Neural cell (in vitro differentiated cells): ENCODE data around the gene PTPRN2. TPM values are rescaled to one million over a fixed set of nuclear protein-coding genes. Genes with fewer than 3 reads are reported as not detected.

Experiments
- H2AFZ ChIP-seq: fragments of 200-600, 300-800 bp; sonication (generic), shearing (Covaris generic); 2 replicates; pipeline ENCODE4 v1.6.0; 2014; ENCODE audit warnings: low read depth, mild to moderate bottlenecking, antibody characterized with exemption, low read length, moderate library complexity
- H3F3A ChIP-seq: fragments of 200-600 bp; shearing (Covaris generic); 2 replicates; pipeline ENCODE4 v1.6.1; 2016; ENCODE audit warnings: mild to moderate bottlenecking, moderate library complexity, mixed read lengths, antibody characterized with exemption, low read length; ENCODE audit not compliant: insufficient read depth, poor library complexity, severe bottlenecking
- H3K27ac ChIP-seq: fragments of 200-600, 300-800 bp; sonication (generic), shearing (Covaris generic); 2 replicates; pipeline ENCODE4 v1.5.1; 2014; ENCODE audit warnings: mild to moderate bottlenecking, low read length, moderate library complexity
- H3K27me3 ChIP-seq: fragments of 300-800, 200-600 bp; sonication (generic), shearing (Covaris generic); 2 replicates; pipeline ENCODE4 v1.6.0; 2014; ENCODE audit warnings: mild to moderate bottlenecking, low read depth, low read length, moderate library complexity; ENCODE audit not compliant: insufficient read depth
- H3K36me3 ChIP-seq: fragments of 300-800, 200-600 bp; sonication (generic), shearing (Covaris generic); 2 replicates; pipeline ENCODE4 v1.5.1; 2014; ENCODE audit warnings: mild to moderate bottlenecking, antibody characterized with exemption, low read length, moderate library complexity; ENCODE audit not compliant: insufficient read depth
- H3K4me2 ChIP-seq: fragments of 300-800, 200-600 bp; sonication (generic), shearing (Covaris generic); 2 replicates; pipeline ENCODE4 v1.6.0; 2014; ENCODE audit warnings: mild to moderate bottlenecking, low read length
- H3K4me3 ChIP-seq: fragments of 300-800, 200-600 bp; sonication (generic), shearing (Covaris generic); 2 replicates; pipeline ENCODE4 v1.5.1; 2014; ENCODE audit warnings: mild to moderate bottlenecking, low read length, moderate library complexity
- H3K79me2 ChIP-seq: fragments of 200-600 bp; shearing (Covaris generic); replicated peaks from 2 replicates; pipeline ENCODE4 v1.6.0; 2014; ENCODE audit warnings: mild to moderate bottlenecking, low read length, moderate library complexity; ENCODE audit not compliant: insufficient read depth
- H3K9ac ChIP-seq: fragments of 300-800, 200-600 bp; sonication (generic), shearing (Covaris generic); 2 replicates; pipeline ENCODE4 v1.6.1; 2016; ENCODE audit warnings: mild to moderate bottlenecking, low read length, mixed read lengths
- H3K9me2 ChIP-seq: fragments of 200-600 bp; shearing (Covaris generic); 2 replicates; pipeline ENCODE4 v1.6.1; 2016; ENCODE audit warnings: mild to moderate bottlenecking, low read length, mixed read lengths; ENCODE audit not compliant: insufficient read depth
- H3K9me3 ChIP-seq: fragments of 200-600, 300-800 bp; sonication (generic), shearing (Covaris generic); 2 replicates; pipeline ENCODE4 v1.6.1; 2016; ENCODE audit warnings: mild to moderate bottlenecking, mixed run types, low read length, moderate library complexity, mixed read lengths
- H4K20me1 ChIP-seq: fragments of 200-600 bp; shearing (Covaris generic); 2 replicates; pipeline ENCODE4 v1.6.1; 2016; ENCODE audit warnings: mild to moderate bottlenecking, mixed run types; ENCODE audit not compliant: insufficient read depth
- CTCF ChIP-seq: fragments of 450-650 bp; IDR thresholded peaks from 2 replicates; pipeline ENCODE4 v1.5.1; 2014; ENCODE audit warnings: antibody characterized with exemption, mild to moderate bottlenecking, moderate library complexity; ENCODE audit not compliant: poor library complexity, severe bottlenecking
- EP300 ChIP-seq: fragments of 450-650 bp; conservative IDR thresholded peaks from 2 replicates; pipeline ENCODE4 v1.6.1; 2014; ENCODE audit warnings: antibody characterized with exemption, mild to moderate bottlenecking, moderate library complexity; ENCODE audit not compliant: poor library complexity, severe bottlenecking
- EZH2 ChIP-seq: fragments of 200-600, 300-800 bp; shearing (Covaris generic), sonication (generic); IDR thresholded peaks from 2 replicates; pipeline ENCODE4 v1.6.1; 2014; ENCODE audit warnings: antibody characterized with exemption, low read length, borderline replicate concordance, mild to moderate bottlenecking; ENCODE audit not compliant: insufficient read depth, poor library complexity, severe bottlenecking
- MXI1 ChIP-seq: fragments of 450-650 bp; conservative IDR thresholded peaks from 2 replicates; pipeline ENCODE4 v1.6.1; 2014; ENCODE audit warnings: antibody characterized with exemption, mild to moderate bottlenecking; ENCODE audit not compliant: poor library complexity, severe bottlenecking
- POLR2AphosphoS5 ChIP-seq: IDR thresholded peaks from 2 replicates; pipeline ENCODE4 v1.6.1; 2012
- RAD21 ChIP-seq: fragments of 450-650 bp; conservative IDR thresholded peaks from 2 replicates; pipeline ENCODE4 v1.6.1; 2014; ENCODE audit warnings: antibody characterized with exemption, mild to moderate bottlenecking, moderate library complexity
- REST ChIP-seq: IDR thresholded peaks from 2 replicates; pipeline ENCODE4 v1.6.1; 2012; ENCODE audit warnings: borderline replicate concordance
- SMC3 ChIP-seq: fragments of 450-650 bp; conservative IDR thresholded peaks from 2 replicates; pipeline ENCODE4 v1.6.1; 2014; ENCODE audit warnings: antibody characterized with exemption, mild to moderate bottlenecking, moderate library complexity; ENCODE audit not compliant: poor library complexity
- TAF1 ChIP-seq: IDR thresholded peaks from 2 replicates; pipeline ENCODE4 v1.6.1; 2012; ENCODE audit warnings: low read depth
- polyA plus RNA-seq: library from polyadenylated mRNA; depleted of rRNA; stranded (reverse); fragments of >200 nt; gene quantifications from 2 replicates; pipeline ENCODE4 v1.2.3, GENCODE V29; 2014

Gene PTPRN2
- polyA plus RNA-seq, 1 donor from 2014 or later, result 31.0 TPM

- Histone ChIP-seq H3K79me2 (no peaks in the 10 kb centered on the region), H3K4me2 (no peak overlapping the region), H3K27me3 (no peaks in the 10 kb centered on the region), H3F3A (no peaks in the 10 kb centered on the region), H2AFZ (no peak overlapping the region), H3K9ac (no peak overlapping the region), H3K27ac (no peak overlapping the region), H3K9me2 (no peaks in the 10 kb centered on the region), H4K20me1 (no peaks in the 10 kb centered on the region), H3K9me3 (no peaks in the 10 kb centered on the region), H3K4me3 (no peak overlapping the region), H3K36me3 (no peaks in the 10 kb centered on the region)
- TF ChIP-seq CTCF (no peak), RAD21 (no peak), TAF1 (no peak), EZH2 (no peak), MXI1 (no peak), REST (no peak), POLR2AphosphoS5 (no peak), SMC3 (no peak), EP300 (no peak)
Measured at GRCh38 chr7:157524731-157525130, 1062.9 kb downstream of the PTPRN2 start.

- Histone ChIP-seq H3K27ac (no peak overlapping the region), H3K9ac (no peak overlapping the region), H4K20me1 (no peaks in the 10 kb centered on the region), H3K4me3 (no peak overlapping the region), H3K27me3 (no peaks in the 10 kb centered on the region), H3F3A (no peaks in the 10 kb centered on the region), H3K79me2 (no peaks in the 10 kb centered on the region), H3K4me2 (no peak overlapping the region), H2AFZ (no peak overlapping the region), H3K9me2 (no peaks in the 10 kb centered on the region), H3K36me3 (no peaks in the 10 kb centered on the region), H3K9me3 (no peaks in the 10 kb centered on the region)
- TF ChIP-seq SMC3, result no peak
- no peak for TF ChIP-seq EP300
- no peak for TF ChIP-seq CTCF
- TF ChIP-seq POLR2AphosphoS5, result no peak
- TF ChIP-seq REST, result no peak
- TF ChIP-seq TAF1, result no peak
- TF ChIP-seq EZH2, result no peak
- no peak for TF ChIP-seq RAD21
- TF ChIP-seq MXI1, result no peak
Measured at GRCh38 chr7:157523766-157524421, 1063.7 kb downstream of the PTPRN2 start.
